SK-N-MC (cell line): ENCODE data around the gene SLC16A4.

ENCODE experiments used
- EZH2 ChIP-seq: fragments of 200-600 bp; sonication (generic); IDR thresholded peaks from one replicate; pipeline ENCODE4 v1.6.1; 2017; ENCODE audit warnings: antibody characterized with exemption
- FOXP2 ChIP-seq: optimal IDR thresholded peaks from 2 replicates; pipeline ENCODE3; 2011; ENCODE audit warnings: mild to moderate bottlenecking, moderate library complexity; ENCODE audit not compliant: insufficient read depth; ENCODE audit errors: extremely low read length, control extremely low read depth
- POLR2AphosphoS5 ChIP-seq: IDR thresholded peaks from 2 replicates; pipeline ENCODE4 v1.6.1; 2012; ENCODE audit warnings: mild to moderate bottlenecking, low read depth, low read length, borderline replicate concordance

GRCh38 chr1:110428946-110429345 is 38.1 kb upstream of the SLC16A4 start:
- TF ChIP-seq POLR2AphosphoS5 (no peak), FOXP2 (no peak), EZH2 (no peak)
